ENCODE data around the gene MIX23.

The MIX23 gene

GRCh38 chr3:122325769-122326168, 57.3 kb downstream of the MIX23 start:
- no peaks in the 10 kb centered on the region for H3K9me3 ChIP-seq (ENCODE audit: insufficient read depth, low read length)
- H4K20me1 ChIP-seq (ENCODE audit: insufficient read depth, low read length): no peaks in the 10 kb centered on the region
- H3K4me2 ChIP-seq (ENCODE audit: low read length): no peak overlapping the region
- H3K27me3 ChIP-seq (ENCODE audit: low read depth, low read length): no peaks in the 10 kb centered on the region
- no peak for TF ChIP-seq CTCF (IDR thresholded peaks at IDR 0.05; ENCODE audit: low read depth, low read length)
- TF ChIP-seq EZH2phosphoT487 (IDR thresholded peaks at IDR 0.05; ENCODE audit: low read depth): no peak
- H3K27ac ChIP-seq (ENCODE audit: low read length): no peak overlapping the region
- H3K4me1 ChIP-seq (ENCODE audit: low read length): peaks cover 25% of the 10 kb centered on the region
- H3K4me3 ChIP-seq (ENCODE audit: low read length): no peak overlapping the region
- H2AFZ ChIP-seq (ENCODE audit: low read depth, low read length): no peak overlapping the region
- H3K9ac ChIP-seq (ENCODE audit: low read length): no peak overlapping the region
- H3K36me3 ChIP-seq (replicated peaks; ENCODE audit: low read depth, low read length): no peaks in the 10 kb centered on the region
- no peaks in the 10 kb centered on the region for H3K79me2 ChIP-seq (ENCODE audit: low read length)

- Histone ChIP-seq H3K9ac (ENCODE audit: low read length) (no peak within 1 kb of the TSS), H3K4me2 (ENCODE audit: low read length) (peak within 1 kb of the TSS; percentile 31), H3K27me3 (ENCODE audit: low read depth, low read length) (no peaks in the 10 kb centered on the region), H3K36me3 (replicated peaks; ENCODE audit: low read depth, low read length) (no peaks in the 10 kb centered on the region), H3K9me3 (ENCODE audit: insufficient read depth, low read length) (no peaks in the 10 kb centered on the region), H2AFZ (ENCODE audit: low read depth, low read length) (no peak within 1 kb of the TSS; the same call in 1 of the 2 replicates), H3K4me1 (ENCODE audit: low read length) (peaks cover 25% of the 10 kb centered on the region), H3K27ac (ENCODE audit: low read length) (no peak within 1 kb of the TSS), H3K79me2 (ENCODE audit: low read length) (no peaks in the 10 kb centered on the region), H4K20me1 (ENCODE audit: insufficient read depth, low read length) (no peaks in the 10 kb centered on the region), H3K4me3 (ENCODE audit: low read length) (peak within 1 kb of the TSS; percentile 15; the same call in 1 of the 2 replicates)
- TF ChIP-seq CTCF (IDR thresholded peaks at IDR 0.05; ENCODE audit: low read depth, low read length) (no peak), EZH2phosphoT487 (IDR thresholded peaks at IDR 0.05; ENCODE audit: low read depth) (no peak)
Observed at GRCh38 chr3:122324871-122325323, 58.1 kb downstream of the MIX23 start, which contains the start of gene CSTA. TSS of gene CSTA (plus strand) at chr3:122325248. CDS start at chr3:122325293, 45 bp downstream.

GRCh38 chr3:122322095-122323075, 60.6 kb downstream of the MIX23 start:
- no peak overlapping the region for H3K9ac ChIP-seq (ENCODE audit: low read length)
- no peak overlapping the region for H3K27ac ChIP-seq (ENCODE audit: low read length)
- no peaks in the 10 kb centered on the region for H3K36me3 ChIP-seq (replicated peaks; ENCODE audit: low read depth, low read length)
- no peak overlapping the region for H3K4me3 ChIP-seq (ENCODE audit: low read length)
- peaks cover 25% of the 10 kb centered on the region for H3K4me1 ChIP-seq (ENCODE audit: low read length)
- TF ChIP-seq CTCF (IDR thresholded peaks at IDR 0.05; ENCODE audit: low read depth, low read length): no peak
- TF ChIP-seq EZH2phosphoT487 (IDR thresholded peaks at IDR 0.05; ENCODE audit: low read depth): no peak
- H2AFZ ChIP-seq (ENCODE audit: low read depth, low read length): 0 out of 2 replicates have a peak overlapping the region, but pooled peaks have one; percentile 35
- no peaks in the 10 kb centered on the region for H4K20me1 ChIP-seq (ENCODE audit: insufficient read depth, low read length)
- no peaks in the 10 kb centered on the region for H3K27me3 ChIP-seq (ENCODE audit: low read depth, low read length)
- no peaks in the 10 kb centered on the region for H3K79me2 ChIP-seq (ENCODE audit: low read length)
- H3K4me2 ChIP-seq (ENCODE audit: low read length): no peak overlapping the region
- H3K9me3 ChIP-seq (ENCODE audit: insufficient read depth, low read length): 0 out of 2 replicates have a peak, but pooled peaks cover 5% of the 10 kb centered on the region

GRCh38 chr3:122318620-122319019, 64.4 kb downstream of the MIX23 start:
- Histone ChIP-seq H3K79me2 (ENCODE audit: low read length) (no peaks in the 10 kb centered on the region), H3K27ac (ENCODE audit: low read length) (no peak overlapping the region), H3K4me1 (ENCODE audit: low read length) (peaks cover 13% of the 10 kb centered on the region), H3K36me3 (replicated peaks; ENCODE audit: low read depth, low read length) (no peaks in the 10 kb centered on the region), H3K27me3 (ENCODE audit: low read depth, low read length) (no peaks in the 10 kb centered on the region), H3K4me2 (ENCODE audit: low read length) (no peak overlapping the region), H2AFZ (ENCODE audit: low read depth, low read length) (no peak overlapping the region), H4K20me1 (ENCODE audit: insufficient read depth, low read length) (no peaks in the 10 kb centered on the region), H3K4me3 (ENCODE audit: low read length) (no peak overlapping the region), H3K9me3 (ENCODE audit: insufficient read depth, low read length) (0 out of 2 replicates have a peak, but pooled peaks cover 5% of the 10 kb centered on the region), H3K9ac (ENCODE audit: low read length) (no peak overlapping the region)
- no peak for TF ChIP-seq CTCF (IDR thresholded peaks at IDR 0.05; ENCODE audit: low read depth, low read length)
- no peak for TF ChIP-seq EZH2phosphoT487 (IDR thresholded peaks at IDR 0.05; ENCODE audit: low read depth)

Data from OCI-LY3 (cell line).